PC-9 (cell line): ENCODE measurements around the gene ENTHD1. TPM values are rescaled to one million over a fixed set of nuclear protein-coding genes. Genes with fewer than 3 reads are reported as not detected.

Experiments
- BruUV-seq: library from RNA; stranded (reverse); fragments of 400-500 nt; replicated peaks from 2 replicates; lab custom pipeline; 2021; lab: Mats Ljungman, UMichigan
- CTCF ChIA-PET: fragments of 300-600 bp; sonication (Branson Sonifier 250); formaldehyde crosslinking; loops from one replicate; lab custom pipeline; 2022; ENCODE audit warnings: antibody characterized with exemption; lab: Charles Lee
- POLR2A ChIA-PET: fragments of 300-600 bp; sonication (Branson Sonifier 250); formaldehyde crosslinking; loops from one replicate; lab custom pipeline; 2022; ENCODE audit warnings: antibody characterized with exemption; ENCODE audit not compliant: unreplicated experiment; lab: Charles Lee
- DNase-seq, 2 experiments: peaks; one replicate each; pipeline versions ENCODE4 v3.0.0 to v3.0.0-alpha.2; 2015 to 2022; ENCODE audit warnings: mixed read lengths in 1 of 2
- H2AFZ ChIP-seq: fragments of 200-600 bp; sonication (generic); 2 replicates; pipeline ENCODE4 v1.8.1; 2017; ENCODE audit warnings: antibody characterized with exemption
- H3F3A ChIP-seq: fragments of 200-600 bp; sonication (generic); 2 replicates; pipeline ENCODE4 v1.8.1; 2017; ENCODE audit warnings: antibody characterized with exemption, mild to moderate bottlenecking, low read depth; ENCODE audit not compliant: insufficient read depth
- H3K27ac ChIP-seq: fragments of 200-600 bp; sonication (generic); 2 replicates; pipeline ENCODE4 v1.6.1; 2016; ENCODE audit warnings: mixed run types
- H3K27me3 ChIP-seq: fragments of 200-600 bp; sonication (generic); 2 replicates; pipeline ENCODE4 v1.6.1; 2016; ENCODE audit warnings: low read depth, mixed run types; ENCODE audit not compliant: insufficient read depth
- H3K36me3 ChIP-seq: fragments of 200-600 bp; sonication (generic); 2 replicates; pipeline ENCODE4 v1.6.1; 2016; ENCODE audit warnings: low read depth, mixed run types
- H3K4me1 ChIP-seq: fragments of 200-600 bp; sonication (generic); replicated peaks from 2 replicates; pipeline ENCODE4 v1.6.1; 2016; ENCODE audit warnings: mixed run types; ENCODE audit not compliant: insufficient read depth
- H3K4me2 ChIP-seq: fragments of 200-600 bp; sonication (generic); 2 replicates; pipeline ENCODE4 v1.6.1; 2017; ENCODE audit warnings: mixed run types
- H3K4me3 ChIP-seq: fragments of 200-600 bp; sonication (generic); 2 replicates; pipeline ENCODE4 v1.6.1; 2016; ENCODE audit warnings: mixed run types
- H3K79me2 ChIP-seq: fragments of 200-600 bp; sonication (generic); 2 replicates; pipeline ENCODE4 v1.6.1; 2017; ENCODE audit warnings: low read depth, mixed run types
- H3K9me2 ChIP-seq: fragments of 200-600 bp; sonication (generic); 2 replicates; pipeline ENCODE4 v1.8.1; 2017; ENCODE audit warnings: mild to moderate bottlenecking; ENCODE audit not compliant: insufficient read depth
- H3K9me3 ChIP-seq: fragments of 200-600 bp; sonication (generic); 2 replicates; pipeline ENCODE4 v1.8.1; 2016; ENCODE audit warnings: low read depth; ENCODE audit not compliant: insufficient read depth
- H4K20me1 ChIP-seq: fragments of 200-600 bp; sonication (generic); 2 replicates; pipeline ENCODE4 v1.8.1; 2017; ENCODE audit not compliant: insufficient read depth
- EZH2 ChIP-seq: fragments of 200-600 bp; sonication (generic); IDR thresholded peaks from 2 replicates; pipeline ENCODE4 v1.8.0; 2017; ENCODE audit warnings: antibody characterized with exemption, low read depth
- intact Hi-C: fragments of 100-400 bp; cut with micrococcal nuclease; formaldehyde crosslinking; loops from one replicate; pipeline ENCODE4 v1.10.0; 2022; ENCODE audit not compliant: unreplicated experiment
- total RNA-seq: library from RNA; stranded (reverse); gene quantifications from 2 replicates; pipeline ENCODE4 v1.2.3, GENCODE V29; 2021
- TF ChIP-seq, protein P1 (sequence below): fragments of 200-600 bp; sonication (generic); conservative IDR thresholded peaks from 2 replicates; pipeline ENCODE4 v1.6.1; 2017; ENCODE audit warnings: mixed run types, antibody characterized with exemption, mild to moderate bottlenecking, moderate library complexity

The ENTHD1 gene
- total RNA-seq, 1 experiment from 2014 or later: not detected

DNA sequence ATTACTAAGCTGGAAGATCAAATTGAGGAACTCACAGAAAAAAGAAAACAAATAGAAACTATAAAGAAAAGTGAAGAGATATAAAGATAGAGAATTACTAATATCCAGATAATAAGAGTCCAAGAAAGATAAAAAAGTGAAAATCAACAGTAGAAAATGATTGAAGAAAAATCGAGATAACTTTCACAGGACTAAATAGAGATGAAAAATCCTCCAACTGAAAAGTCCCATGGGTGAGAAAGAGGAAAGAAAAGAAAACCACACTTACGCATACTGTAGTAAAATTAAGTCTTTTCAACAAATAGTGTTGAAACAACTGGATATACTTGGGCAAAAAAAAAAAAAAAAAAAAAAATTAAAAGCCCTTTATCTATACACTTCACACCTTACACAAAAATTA lies 60.0 kb downstream of the ENTHD1 start:
- Histone ChIP-seq H2AFZ (no peak overlapping the region), H3K4me2 (no peak overlapping the region), H3K27me3 (peaks cover 59% of the 10 kb centered on the region), H3K36me3 (no peaks in the 10 kb centered on the region), H3K27ac (no peak overlapping the region), H3K4me3 (no peak overlapping the region), H3K79me2 (no peaks in the 10 kb centered on the region), H4K20me1 (no peaks in the 10 kb centered on the region), H3F3A (no peaks in the 10 kb centered on the region), H3K9me2 (no peaks in the 10 kb centered on the region), H3K4me1 (no peaks in the 10 kb centered on the region), H3K9me3 (no peaks in the 10 kb centered on the region)
- DNase-seq: no peak
- intact Hi-C loops: no loop called here
- CTCF ChIA-PET: no interaction called here
- TF ChIP-seq, protein P1, sequence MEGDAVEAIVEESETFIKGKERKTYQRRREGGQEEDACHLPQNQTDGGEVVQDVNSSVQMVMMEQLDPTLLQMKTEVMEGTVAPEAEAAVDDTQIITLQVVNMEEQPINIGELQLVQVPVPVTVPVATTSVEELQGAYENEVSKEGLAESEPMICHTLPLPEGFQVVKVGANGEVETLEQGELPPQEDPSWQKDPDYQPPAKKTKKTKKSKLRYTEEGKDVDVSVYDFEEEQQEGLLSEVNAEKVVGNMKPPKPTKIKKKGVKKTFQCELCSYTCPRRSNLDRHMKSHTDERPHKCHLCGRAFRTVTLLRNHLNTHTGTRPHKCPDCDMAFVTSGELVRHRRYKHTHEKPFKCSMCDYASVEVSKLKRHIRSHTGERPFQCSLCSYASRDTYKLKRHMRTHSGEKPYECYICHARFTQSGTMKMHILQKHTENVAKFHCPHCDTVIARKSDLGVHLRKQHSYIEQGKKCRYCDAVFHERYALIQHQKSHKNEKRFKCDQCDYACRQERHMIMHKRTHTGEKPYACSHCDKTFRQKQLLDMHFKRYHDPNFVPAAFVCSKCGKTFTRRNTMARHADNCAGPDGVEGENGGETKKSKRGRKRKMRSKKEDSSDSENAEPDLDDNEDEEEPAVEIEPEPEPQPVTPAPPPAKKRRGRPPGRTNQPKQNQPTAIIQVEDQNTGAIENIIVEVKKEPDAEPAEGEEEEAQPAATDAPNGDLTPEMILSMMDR: no peak
- no peak for TF ChIP-seq EZH2
- BruUV-seq: no TSS peak
- POLR2A ChIA-PET: no interaction called here

DNA sequence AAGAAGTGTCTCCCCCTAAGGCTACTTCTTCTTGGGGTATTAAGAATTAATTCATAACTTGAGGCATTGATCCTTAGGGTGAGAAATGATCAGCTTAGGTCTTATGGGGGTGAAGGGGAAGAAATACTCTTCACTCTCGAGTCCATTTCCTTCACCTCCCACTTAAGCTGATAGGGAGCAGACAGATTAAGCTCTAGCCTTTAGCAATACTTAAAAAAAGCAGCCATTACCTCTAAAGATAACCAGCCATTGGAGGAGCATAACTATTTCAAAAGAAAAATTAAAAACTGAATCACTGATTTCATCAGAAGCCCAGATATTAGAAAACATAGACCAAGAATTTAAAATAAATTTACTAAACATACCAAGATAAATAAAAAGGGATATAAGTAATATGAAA lies 60.5 kb downstream of the ENTHD1 start:
- Histone ChIP-seq H3K79me2 (no peaks in the 10 kb centered on the region), H3K27ac (no peak overlapping the region), H3K27me3 (peaks cover 59% of the 10 kb centered on the region), H3K4me2 (no peak overlapping the region), H2AFZ (no peak overlapping the region), H3K9me3 (no peaks in the 10 kb centered on the region), H4K20me1 (no peaks in the 10 kb centered on the region; the same call in 1 of the 2 replicates), H3F3A (no peaks in the 10 kb centered on the region), H3K36me3 (no peaks in the 10 kb centered on the region), H3K4me1 (no peaks in the 10 kb centered on the region), H3K9me2 (no peaks in the 10 kb centered on the region), H3K4me3 (no peak overlapping the region)
- intact Hi-C loops: no loop called here
- ChIA-PET CTCF (no interaction called here), POLR2A (interaction anchor here (0.7 kb wide), 1 partner anchor 98 kb away, joined by 10 read pairs; no protein-coding TSS in a partner anchor)
- DNase-seq: no peak
- BruUV-seq: no TSS peak
- TF ChIP-seq, protein P1: no peak
- no peak for TF ChIP-seq EZH2

DNA sequence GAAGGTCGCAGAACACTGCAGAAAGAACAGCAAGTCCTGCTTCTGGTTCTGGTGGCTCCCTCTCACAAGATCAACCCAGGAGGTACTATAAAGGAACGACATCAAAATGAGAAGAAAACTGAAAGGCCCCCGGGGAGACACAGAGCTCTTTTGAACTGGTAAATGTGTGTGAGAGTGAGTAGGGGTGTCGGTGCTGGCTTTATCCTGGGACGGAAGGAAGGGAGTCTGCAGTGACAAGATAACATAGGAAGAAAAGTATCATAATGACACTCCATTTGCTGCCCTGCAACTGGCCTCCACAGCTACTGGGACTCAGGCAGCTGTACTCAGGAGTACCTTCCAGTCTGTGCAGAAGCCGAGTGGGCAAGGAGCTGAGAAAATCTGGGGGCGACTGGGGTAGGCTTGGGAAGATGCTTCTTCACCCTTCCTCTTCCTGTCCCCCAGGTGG lies 60.9 kb downstream of the ENTHD1 start:
- no peak overlapping the region for H3K4me3 ChIP-seq
- peaks cover 57% of the 10 kb centered on the region for H3K27me3 ChIP-seq
- H3K9me2 ChIP-seq: no peaks in the 10 kb centered on the region
- no peaks in the 10 kb centered on the region for H3K79me2 ChIP-seq
- no peak overlapping the region for H2AFZ ChIP-seq
- ChIA-PET CTCF (no interaction called here), POLR2A (interaction anchor here (0.7 kb wide), 1 partner anchor 98 kb away, joined by 10 read pairs; no protein-coding TSS in a partner anchor)
- no peak overlapping the region for H3K27ac ChIP-seq
- no peaks in the 10 kb centered on the region for H3K4me1 ChIP-seq
- intact Hi-C loops: no loop called here
- TF ChIP-seq EZH2: no peak
- TF ChIP-seq, protein P1: no peak
- H3K36me3 ChIP-seq: no peaks in the 10 kb centered on the region
- no peaks in the 10 kb centered on the region for H3K9me3 ChIP-seq
- no peak for DNase-seq
- H3K4me2 ChIP-seq: no peak overlapping the region
- H3F3A ChIP-seq: no peaks in the 10 kb centered on the region
- H4K20me1 ChIP-seq: no peaks in the 10 kb centered on the region; the same call in 1 of the 2 replicates
- no TSS peak for BruUV-seq
